HG03469 (cell line): ENCODE measurements around the gene PGAP3.

Source experiments
- ATAC-seq: cut with Tn5 transposase; IDR thresholded peaks from one replicate; pipeline ENCODE4 v1.9.1; 2021; ENCODE audit warnings: mild to moderate bottlenecking, moderate library complexity, moderate number of reproducible peaks; ENCODE audit not compliant: unreplicated experiment

The PGAP3 gene

GRCh38 chr17:39661744-39662541 is 25.9 kb downstream of the PGAP3 start:
- no peak for ATAC-seq

GRCh38 chr17:39660397-39661385 is 27.2 kb downstream of the PGAP3 start:
- no peak for ATAC-seq

- ATAC-seq = no peak
Measured at GRCh38 chr17:39660011-39660360, 27.9 kb downstream of the PGAP3 start.

GRCh38 chr17:39659279-39660010 is 28.4 kb downstream of the PGAP3 start:
- ATAC-seq = no peak

GRCh38 chr17:39658760-39659159 is 29.1 kb downstream of the PGAP3 start:
- ATAC-seq = no peak

GRCh38 chr17:39658346-39658745 is 29.5 kb downstream of the PGAP3 start:
- ATAC-seq = no peak

GRCh38 chr17:39655105-39655504 is 32.8 kb downstream of the PGAP3 start:
- no peak for ATAC-seq

- ATAC-seq = no peak
Measured at GRCh38 chr17:39653662-39654331, 34.1 kb downstream of the PGAP3 start.

GRCh38 chr17:39653316-39653661 is 34.6 kb downstream of the PGAP3 start:
- no peak for ATAC-seq

- ATAC-seq = no peak
Measured at GRCh38 chr17:39652587-39653315, 35.1 kb downstream of the PGAP3 start.

- no peak for ATAC-seq
Measured at GRCh38 chr17:39651923-39652586, 35.8 kb downstream of the PGAP3 start.

- ATAC-seq = no peak
Measured at GRCh38 chr17:39650121-39650579, 37.7 kb downstream of the PGAP3 start.

GRCh38 chr17:39648616-39649366 is 39.1 kb downstream of the PGAP3 start:
- ATAC-seq = no peak

GRCh38 chr17:39647256-39647655 is 40.6 kb downstream of the PGAP3 start:
- ATAC-seq = no peak

GRCh38 chr17:39643271-39643670 is 44.6 kb downstream of the PGAP3 start:
- ATAC-seq = no peak

- ATAC-seq = no peak
Measured at GRCh38 chr17:39642291-39643074, 45.4 kb downstream of the PGAP3 start.

GRCh38 chr17:39641883-39642282 is 46.0 kb downstream of the PGAP3 start:
- ATAC-seq = no peak

GRCh38 chr17:39641097-39641496 is 46.8 kb downstream of the PGAP3 start:
- ATAC-seq = no peak
